ENCODE measurements around the gene RHCE.
"Not testable (repeated sequence)": the region's sequence is repeated elsewhere in the genome, so short reads cannot be mapped to it uniquely, and the experiment has no call there.

The RHCE gene

DNA sequence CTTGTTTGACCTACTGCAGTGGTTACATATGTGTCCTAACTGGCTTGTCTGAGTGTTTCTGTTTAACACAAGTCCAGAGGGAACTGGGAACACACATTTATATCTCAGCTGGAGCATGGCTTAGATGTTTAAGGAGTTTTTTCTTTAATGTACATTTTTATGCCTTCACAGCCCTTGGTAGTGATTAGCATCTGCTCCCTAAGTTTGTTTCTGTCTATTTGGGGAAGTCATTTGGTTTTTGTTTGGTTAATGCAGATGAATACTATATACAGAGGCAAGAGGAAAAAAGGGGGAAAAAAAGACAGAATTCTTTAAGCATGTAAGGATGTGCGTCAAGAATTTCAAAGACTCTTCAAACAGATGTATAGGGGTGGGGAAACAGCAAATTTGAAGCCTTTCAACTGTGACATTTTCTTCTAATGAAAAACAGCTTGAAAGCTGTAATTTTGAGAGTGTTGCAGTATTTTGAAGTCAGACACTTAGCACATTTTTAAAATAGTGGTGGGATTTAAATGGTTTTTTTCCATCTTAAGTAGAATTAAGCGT is 25.4 kb upstream of the RHCE start:
- H3K4me2 ChIP-seq (ENCODE audit: low read depth, low read length, poor library complexity, severe bottlenecking) = no peak overlapping the region
- no peak overlapping the region for H3K4me3 ChIP-seq (ENCODE audit: insufficient read depth, low read length, poor library complexity, severe bottlenecking)
- no peak overlapping the region for H3K9ac ChIP-seq (ENCODE audit: low read length)
- 0 out of 2 replicates have a peak, but pooled peaks cover 4% of the 10 kb centered on the region for H3F3A ChIP-seq (ENCODE audit: insufficient read depth)
- TF ChIP-seq, protein P1, sequence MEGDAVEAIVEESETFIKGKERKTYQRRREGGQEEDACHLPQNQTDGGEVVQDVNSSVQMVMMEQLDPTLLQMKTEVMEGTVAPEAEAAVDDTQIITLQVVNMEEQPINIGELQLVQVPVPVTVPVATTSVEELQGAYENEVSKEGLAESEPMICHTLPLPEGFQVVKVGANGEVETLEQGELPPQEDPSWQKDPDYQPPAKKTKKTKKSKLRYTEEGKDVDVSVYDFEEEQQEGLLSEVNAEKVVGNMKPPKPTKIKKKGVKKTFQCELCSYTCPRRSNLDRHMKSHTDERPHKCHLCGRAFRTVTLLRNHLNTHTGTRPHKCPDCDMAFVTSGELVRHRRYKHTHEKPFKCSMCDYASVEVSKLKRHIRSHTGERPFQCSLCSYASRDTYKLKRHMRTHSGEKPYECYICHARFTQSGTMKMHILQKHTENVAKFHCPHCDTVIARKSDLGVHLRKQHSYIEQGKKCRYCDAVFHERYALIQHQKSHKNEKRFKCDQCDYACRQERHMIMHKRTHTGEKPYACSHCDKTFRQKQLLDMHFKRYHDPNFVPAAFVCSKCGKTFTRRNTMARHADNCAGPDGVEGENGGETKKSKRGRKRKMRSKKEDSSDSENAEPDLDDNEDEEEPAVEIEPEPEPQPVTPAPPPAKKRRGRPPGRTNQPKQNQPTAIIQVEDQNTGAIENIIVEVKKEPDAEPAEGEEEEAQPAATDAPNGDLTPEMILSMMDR (IDR thresholded peaks at IDR 0.05; ENCODE audit: insufficient read depth, low read length, poor library complexity, severe bottlenecking) = no peak
- no peak for TF ChIP-seq EZH2phosphoT487 (conservative IDR thresholded peaks at IDR 0.05; ENCODE audit: low read length)
- no peaks in the 10 kb centered on the region for H3K9me2 ChIP-seq (replicated peaks; ENCODE audit: insufficient read depth, low read length)
- no peak overlapping the region for H2AFZ ChIP-seq (ENCODE audit: low read depth, low read length, severe bottlenecking)
- peaks cover 8% of the 10 kb centered on the region; the same call in 1 of the 2 replicates for H3K36me3 ChIP-seq (ENCODE audit: low read length)
- no peak overlapping the region for H3K27ac ChIP-seq (ENCODE audit: low read depth, low read length)
- H4K20me1 ChIP-seq (ENCODE audit: low read depth, low read length) = peaks cover 6% of the 10 kb centered on the region; the same call in 1 of the 2 replicates
- peaks cover 29% of the 10 kb centered on the region for H3K79me2 ChIP-seq (ENCODE audit: insufficient read depth, low read length)
- H3K9me3 ChIP-seq (ENCODE audit: insufficient read depth, low read length) = no peaks in the 10 kb centered on the region
- no peaks in the 10 kb centered on the region for H3K27me3 ChIP-seq (ENCODE audit: low read length)

DNA sequence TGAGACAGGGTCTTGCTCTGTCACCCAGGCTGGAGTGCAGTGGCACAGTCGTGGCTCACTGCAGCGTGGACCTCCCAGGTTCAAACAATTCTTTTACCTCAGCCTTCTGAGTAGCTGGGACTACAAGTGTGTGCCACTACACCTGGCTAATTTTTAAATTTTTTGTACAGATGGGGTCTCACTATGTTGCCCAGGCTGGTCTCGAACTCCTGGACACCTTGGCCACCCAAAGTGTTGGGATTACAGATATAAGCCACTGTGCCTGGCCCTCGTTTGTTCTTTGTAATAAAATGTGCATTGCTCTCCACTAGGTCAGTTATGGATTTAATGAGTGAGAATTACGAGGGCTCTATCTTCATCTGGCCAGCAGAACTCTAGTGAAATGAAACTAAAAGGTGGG is 24.0 kb upstream of the RHCE start:
- H3K27ac ChIP-seq (ENCODE audit: low read depth, low read length); H3K4me2 ChIP-seq (ENCODE audit: low read depth, low read length, poor library complexity, severe bottlenecking); H3K9ac ChIP-seq (ENCODE audit: low read length); H2AFZ ChIP-seq (ENCODE audit: low read depth, low read length, severe bottlenecking); H3K36me3 ChIP-seq (ENCODE audit: low read length); H3K27me3 ChIP-seq (ENCODE audit: low read length); H3K9me3 ChIP-seq (ENCODE audit: insufficient read depth, low read length); H3K9me2 ChIP-seq (replicated peaks; ENCODE audit: insufficient read depth, low read length); H4K20me1 ChIP-seq (ENCODE audit: low read depth, low read length); H3F3A ChIP-seq (ENCODE audit: insufficient read depth); H3K4me3 ChIP-seq (ENCODE audit: insufficient read depth, low read length, poor library complexity, severe bottlenecking): not testable (repeated sequence)
- H3K79me2 ChIP-seq (ENCODE audit: insufficient read depth, low read length) = peaks cover 31% of the 10 kb centered on the region

DNA sequence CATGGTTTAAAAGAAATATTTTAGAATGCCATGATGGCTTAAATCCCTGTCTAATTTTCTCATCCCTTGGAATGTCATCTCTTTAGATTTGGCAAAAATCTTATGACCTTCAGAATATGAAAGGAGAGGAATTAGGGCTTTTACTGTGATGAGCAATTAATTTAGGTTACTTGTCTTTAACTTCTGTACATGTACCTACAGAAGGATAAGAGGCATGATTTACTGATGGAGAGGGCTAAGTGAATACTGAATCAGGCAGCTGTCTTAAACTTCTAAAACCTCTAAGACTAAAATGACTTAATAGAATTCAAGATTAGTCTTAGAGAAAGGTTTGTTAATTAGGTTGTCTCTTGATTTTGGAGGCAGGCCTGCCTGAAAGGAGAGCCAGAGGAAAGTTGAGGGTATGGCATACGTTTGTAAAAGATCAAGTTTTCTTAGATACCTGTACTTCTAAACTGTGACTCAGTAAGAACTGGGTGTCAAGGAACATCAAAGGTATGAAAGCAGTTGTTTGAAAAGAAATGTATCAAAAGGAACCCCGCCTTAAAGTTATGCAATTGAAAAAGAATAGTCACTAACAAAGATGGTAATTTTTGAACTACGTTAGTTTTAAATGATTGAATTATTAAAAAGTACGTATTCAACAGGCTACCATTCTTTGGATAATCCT is 22.5 kb upstream of the RHCE start:
- no peak for TF ChIP-seq EZH2phosphoT487 (conservative IDR thresholded peaks at IDR 0.05; ENCODE audit: low read length)
- TF ChIP-seq, protein P1 (IDR thresholded peaks at IDR 0.05; ENCODE audit: insufficient read depth, low read length, poor library complexity, severe bottlenecking) = no peak
- 0 out of 2 replicates have a peak, but pooled peaks cover 4% of the 10 kb centered on the region for H3F3A ChIP-seq (ENCODE audit: insufficient read depth)
- H3K9me2 ChIP-seq (replicated peaks; ENCODE audit: insufficient read depth, low read length) = no peaks in the 10 kb centered on the region
- no peak overlapping the region for H3K4me2 ChIP-seq (ENCODE audit: low read depth, low read length, poor library complexity, severe bottlenecking)
- no peaks in the 10 kb centered on the region for H3K9me3 ChIP-seq (ENCODE audit: insufficient read depth, low read length)
- peaks cover 34% of the 10 kb centered on the region for H3K79me2 ChIP-seq (ENCODE audit: insufficient read depth, low read length)
- H3K27me3 ChIP-seq (ENCODE audit: low read length) = no peaks in the 10 kb centered on the region
- no peaks in the 10 kb centered on the region; the same call in 1 of the 2 replicates for H3K36me3 ChIP-seq (ENCODE audit: low read length)
- H4K20me1 ChIP-seq (ENCODE audit: low read depth, low read length) = peaks cover 6% of the 10 kb centered on the region; the same call in 1 of the 2 replicates
- H2AFZ ChIP-seq (ENCODE audit: low read depth, low read length, severe bottlenecking) = no peak overlapping the region
- H3K27ac ChIP-seq (ENCODE audit: low read depth, low read length) = no peak overlapping the region
- H3K4me3 ChIP-seq (ENCODE audit: insufficient read depth, low read length, poor library complexity, severe bottlenecking) = no peak overlapping the region
- no peak overlapping the region for H3K9ac ChIP-seq (ENCODE audit: low read length)

DNA sequence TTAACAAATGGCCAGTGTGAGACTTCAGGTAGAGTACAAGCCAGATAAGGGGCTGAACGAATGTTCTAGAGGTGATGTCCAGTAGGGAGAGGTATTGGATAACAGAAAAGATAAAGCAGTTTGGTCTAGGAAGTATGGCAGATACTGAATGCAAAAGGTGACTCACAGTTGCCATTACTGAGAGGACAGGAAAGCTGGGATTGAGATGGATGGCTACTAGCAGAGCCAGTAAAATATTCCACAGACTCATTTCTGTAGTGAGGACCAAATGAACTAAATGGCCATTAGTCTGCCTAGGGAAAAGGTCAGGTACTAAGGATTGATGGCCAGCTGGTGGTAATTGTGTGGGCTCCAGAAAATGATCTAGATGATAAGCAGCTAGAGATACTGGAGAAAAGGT is 21.6 kb upstream of the RHCE start:
- Histone ChIP-seq H3K4me3 (ENCODE audit: insufficient read depth, low read length, poor library complexity, severe bottlenecking) (no peak overlapping the region), H3K9me2 (replicated peaks; ENCODE audit: insufficient read depth, low read length) (no peaks in the 10 kb centered on the region), H4K20me1 (ENCODE audit: low read depth, low read length) (peaks cover 6% of the 10 kb centered on the region; the same call in 1 of the 2 replicates), H3K9ac (ENCODE audit: low read length) (no peak overlapping the region), H2AFZ (ENCODE audit: low read depth, low read length, severe bottlenecking) (no peak overlapping the region), H3K4me2 (ENCODE audit: low read depth, low read length, poor library complexity, severe bottlenecking) (no peak overlapping the region), H3F3A (ENCODE audit: insufficient read depth) (0 out of 2 replicates have a peak, but pooled peaks cover 4% of the 10 kb centered on the region), H3K36me3 (ENCODE audit: low read length) (no peaks in the 10 kb centered on the region), H3K27ac (ENCODE audit: low read depth, low read length) (no peak overlapping the region), H3K79me2 (ENCODE audit: insufficient read depth, low read length) (peaks cover 40% of the 10 kb centered on the region), H3K27me3 (ENCODE audit: low read length) (no peaks in the 10 kb centered on the region), H3K9me3 (ENCODE audit: insufficient read depth, low read length) (no peaks in the 10 kb centered on the region)
- TF ChIP-seq, protein P1 (IDR thresholded peaks at IDR 0.05; ENCODE audit: insufficient read depth, low read length, poor library complexity, severe bottlenecking) = no peak
- TF ChIP-seq EZH2phosphoT487 (conservative IDR thresholded peaks at IDR 0.05; ENCODE audit: low read length) = no peak
